Measurements from ENCODE around the gene TFEB. TPM values are rescaled to one million over a fixed set of nuclear protein-coding genes. Genes with fewer than 3 reads are reported as not detected.

TFEB gene
- total RNA-seq, 2 experiments from 2014 or later = 14.9 to 15.0 TPM

GRCh38 chr6:41655176-41655575 is 80.2 kb downstream of the TFEB start:
- ChIA-PET CTCF (no interaction called here), POLR2A (no interaction called here)
- DNase-seq = no peak
- Mint-ChIP-seq H3K27me3 (peaks cover 14% of the 10 kb centered on the region), H3K9me3 (no peaks in the 10 kb centered on the region), H3K4me1 (no peaks in the 10 kb centered on the region), H3K4me3 (no peak overlapping the region), H3K27ac (no peak overlapping the region), H3K36me3 (ENCODE audit: low read depth) (no peaks in the 10 kb centered on the region)

- Mint-ChIP-seq H3K27ac (no peak overlapping the region), H3K9me3 (no peaks in the 10 kb centered on the region), H3K4me3 (no peak overlapping the region), H3K27me3 (peaks cover 14% of the 10 kb centered on the region), H3K36me3 (ENCODE audit: low read depth) (no peaks in the 10 kb centered on the region), H3K4me1 (no peaks in the 10 kb centered on the region)
- DNase-seq = no peak
- CTCF ChIA-PET = no interaction called here
- POLR2A ChIA-PET = no interaction called here
Measured at GRCh38 chr6:41654698-41655151, 80.7 kb downstream of the TFEB start.

DNA sequence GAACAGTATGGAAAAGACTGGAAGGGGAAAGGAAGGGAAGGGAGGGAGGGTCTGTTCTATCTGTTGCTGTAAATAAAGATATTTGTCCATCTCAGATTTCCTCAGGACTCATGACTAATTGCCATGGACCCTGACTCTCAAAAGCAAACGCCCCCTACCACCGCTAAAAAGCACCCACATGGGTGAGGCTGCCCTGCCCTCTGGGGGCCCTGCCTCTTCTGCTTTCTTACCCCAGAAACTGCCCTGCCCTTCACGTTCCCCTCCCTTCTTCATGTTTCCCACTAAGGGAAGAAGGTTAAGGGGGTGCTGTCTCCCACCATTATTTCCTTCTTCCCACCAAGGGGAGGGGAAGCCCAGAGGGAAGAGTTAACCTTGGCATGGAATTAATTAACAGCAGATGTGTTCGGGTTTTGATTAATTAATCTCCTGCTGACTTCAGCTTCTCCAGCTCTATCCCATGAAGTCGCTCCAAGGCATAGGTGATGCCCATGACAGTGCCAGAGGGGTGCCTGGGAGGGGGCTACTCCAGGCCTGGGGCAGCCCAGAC is 81.2 kb downstream of the TFEB start:
- ChIA-PET CTCF (no interaction called here), POLR2A (no interaction called here)
- DNase-seq = no peak
- no peak overlapping the region for H3K27ac Mint-ChIP-seq
- no peaks in the 10 kb centered on the region for H3K9me3 Mint-ChIP-seq
- no peaks in the 10 kb centered on the region for H3K4me1 Mint-ChIP-seq
- peaks cover 14% of the 10 kb centered on the region for H3K27me3 Mint-ChIP-seq
- no peak overlapping the region for H3K4me3 Mint-ChIP-seq
- H3K36me3 Mint-ChIP-seq (ENCODE audit: low read depth) = no peaks in the 10 kb centered on the region

GRCh38 chr6:41653691-41654090 is 81.7 kb downstream of the TFEB start:
- Mint-ChIP-seq H3K9me3 (no peaks in the 10 kb centered on the region), H3K4me1 (no peaks in the 10 kb centered on the region), H3K36me3 (ENCODE audit: low read depth) (no peaks in the 10 kb centered on the region), H3K27ac (no peak overlapping the region), H3K4me3 (no peak overlapping the region), H3K27me3 (peaks cover 11% of the 10 kb centered on the region)
- ChIA-PET CTCF (no interaction called here), POLR2A (no interaction called here)
- DNase-seq = no peak

GRCh38 chr6:41652866-41653652 is 82.3 kb downstream of the TFEB start:
- peaks cover 7% of the 10 kb centered on the region for H3K27me3 Mint-ChIP-seq
- H3K4me3 Mint-ChIP-seq = no peak overlapping the region
- H3K4me1 Mint-ChIP-seq = no peaks in the 10 kb centered on the region
- ChIA-PET POLR2A (no interaction called here), CTCF (no interaction called here)
- DNase-seq = no peak
- H3K9me3 Mint-ChIP-seq = no peaks in the 10 kb centered on the region
- no peaks in the 10 kb centered on the region for H3K36me3 Mint-ChIP-seq (ENCODE audit: low read depth)
- no peak overlapping the region for H3K27ac Mint-ChIP-seq

DNA sequence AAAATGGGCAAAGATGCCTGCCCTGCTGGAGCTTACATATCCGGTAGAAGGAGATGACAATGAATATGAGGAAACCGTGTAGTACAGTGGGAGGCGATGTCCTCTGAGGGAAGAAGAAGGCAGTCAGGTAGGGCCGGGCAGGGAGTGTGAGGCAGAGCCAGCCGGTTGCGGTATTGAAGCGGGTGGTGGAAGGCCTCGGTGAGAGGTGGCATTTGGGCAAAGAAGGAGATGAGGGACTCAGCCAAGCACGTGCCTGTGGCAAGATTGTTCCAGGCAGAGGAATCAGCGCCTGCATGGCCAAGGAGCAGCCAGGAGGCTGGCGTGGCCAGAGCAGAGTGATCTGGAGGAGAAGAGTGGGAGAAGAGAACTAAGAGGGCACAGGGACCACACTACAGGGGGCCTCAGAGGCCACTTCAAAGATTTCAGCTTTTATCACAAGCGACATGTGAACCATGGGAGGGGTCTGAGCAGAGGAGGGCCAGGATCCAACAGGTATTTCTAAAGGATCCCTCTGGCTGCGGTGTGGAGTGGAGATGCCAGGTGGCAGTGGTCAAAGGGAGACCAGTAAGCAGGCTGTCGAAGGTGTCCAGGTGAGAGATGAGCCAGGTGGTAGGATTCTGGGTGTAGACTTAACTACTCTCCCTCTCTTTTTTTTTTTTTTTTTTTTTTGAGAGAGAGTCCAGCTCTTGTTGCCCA is 83.3 kb downstream of the TFEB start:
- CTCF ChIA-PET = no interaction called here
- POLR2A ChIA-PET = no interaction called here

DNA sequence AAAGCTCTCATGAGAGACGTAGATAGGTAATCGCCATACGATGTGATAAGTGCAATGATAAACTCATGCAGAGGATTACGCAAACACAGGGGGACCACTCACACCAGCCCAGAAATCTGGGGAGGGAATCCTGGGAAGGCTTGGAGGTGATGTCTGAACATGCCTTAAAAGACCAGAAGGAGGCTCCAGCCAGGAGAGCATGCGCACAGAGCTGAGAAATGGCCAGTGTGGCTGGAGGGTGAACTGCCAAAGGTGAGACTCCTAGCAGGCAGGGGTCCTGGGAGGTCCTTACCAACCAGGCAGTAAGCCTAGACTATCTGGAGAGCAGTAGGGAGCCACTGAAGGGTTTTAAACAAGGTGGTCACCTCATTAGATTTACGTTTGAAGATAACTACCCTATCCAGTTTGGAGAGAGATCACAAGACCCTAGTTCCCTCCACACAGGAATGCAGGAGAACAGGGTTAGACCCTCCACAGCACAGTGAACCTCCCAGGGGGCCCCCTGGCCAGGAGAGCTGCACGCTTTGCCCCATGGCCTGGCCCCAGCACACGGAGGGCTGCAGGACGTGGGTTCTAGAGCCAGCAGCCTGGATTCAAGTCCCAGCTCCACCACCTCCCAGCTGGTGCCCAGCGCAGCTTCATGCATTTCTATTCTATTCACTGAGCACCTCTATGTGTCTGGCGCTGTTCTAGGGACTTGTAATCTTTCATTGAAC is 84.0 kb downstream of the TFEB start:
- POLR2A ChIA-PET = no interaction called here
- H3K4me3 Mint-ChIP-seq = no peak overlapping the region
- H3K27me3 Mint-ChIP-seq = peaks cover 7% of the 10 kb centered on the region
- no peak overlapping the region for H3K27ac Mint-ChIP-seq
- no peak for DNase-seq
- no peaks in the 10 kb centered on the region for H3K36me3 Mint-ChIP-seq (ENCODE audit: low read depth)
- no peaks in the 10 kb centered on the region for H3K4me1 Mint-ChIP-seq
- no peaks in the 10 kb centered on the region for H3K9me3 Mint-ChIP-seq
- CTCF ChIA-PET = no interaction called here

More for the DNA sequence above, 83.3 kb downstream of the TFEB start:
- H3K4me1 Mint-ChIP-seq = no peaks in the 10 kb centered on the region
- DNase-seq = no peak
- H3K9me3 Mint-ChIP-seq = no peaks in the 10 kb centered on the region
- H3K4me3 Mint-ChIP-seq = no peak overlapping the region
- no peaks in the 10 kb centered on the region for H3K36me3 Mint-ChIP-seq (ENCODE audit: low read depth)
- peaks cover 7% of the 10 kb centered on the region for H3K27me3 Mint-ChIP-seq
- H3K27ac Mint-ChIP-seq = no peak overlapping the region

GRCh38 chr6:41650120-41650519 is 85.3 kb downstream of the TFEB start:
- Mint-ChIP-seq H3K9me3 (no peaks in the 10 kb centered on the region), H3K4me1 (no peaks in the 10 kb centered on the region), H3K27ac (no peak overlapping the region), H3K36me3 (ENCODE audit: low read depth) (no peaks in the 10 kb centered on the region), H3K4me3 (no peak overlapping the region), H3K27me3 (peaks cover 6% of the 10 kb centered on the region)
- no peak for DNase-seq
- CTCF ChIA-PET = no interaction called here
- POLR2A ChIA-PET = no interaction called here

DNA sequence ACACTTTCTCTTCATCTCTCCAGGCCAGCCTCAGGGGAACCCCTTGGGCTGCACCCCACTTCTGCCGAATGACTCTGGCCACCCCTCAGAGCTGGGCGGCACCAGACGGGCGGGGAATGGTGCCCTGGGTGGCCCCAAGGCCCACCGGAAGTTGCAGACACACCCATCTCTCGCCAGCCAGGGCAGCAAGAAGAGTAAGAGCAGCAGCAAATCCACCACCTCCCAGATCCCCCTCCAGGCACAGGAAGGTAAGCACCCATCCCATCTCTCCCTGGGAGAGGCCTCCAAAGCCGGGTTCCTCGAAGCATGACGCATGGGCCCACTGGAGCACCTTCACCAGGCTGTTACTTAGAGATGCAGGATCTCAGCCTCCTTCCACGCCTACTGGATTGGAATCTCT is 85.8 kb downstream of the TFEB start:
- no peaks in the 10 kb centered on the region for H3K36me3 Mint-ChIP-seq (ENCODE audit: low read depth)
- no peaks in the 10 kb centered on the region for H3K9me3 Mint-ChIP-seq
- H3K27ac Mint-ChIP-seq = no peak overlapping the region
- ChIA-PET POLR2A (no interaction called here), CTCF (no interaction called here)
- H3K4me3 Mint-ChIP-seq = no peak overlapping the region
- H3K27me3 Mint-ChIP-seq = peaks cover 8% of the 10 kb centered on the region
- no peak for DNase-seq
- no peaks in the 10 kb centered on the region for H3K4me1 Mint-ChIP-seq

DNA sequence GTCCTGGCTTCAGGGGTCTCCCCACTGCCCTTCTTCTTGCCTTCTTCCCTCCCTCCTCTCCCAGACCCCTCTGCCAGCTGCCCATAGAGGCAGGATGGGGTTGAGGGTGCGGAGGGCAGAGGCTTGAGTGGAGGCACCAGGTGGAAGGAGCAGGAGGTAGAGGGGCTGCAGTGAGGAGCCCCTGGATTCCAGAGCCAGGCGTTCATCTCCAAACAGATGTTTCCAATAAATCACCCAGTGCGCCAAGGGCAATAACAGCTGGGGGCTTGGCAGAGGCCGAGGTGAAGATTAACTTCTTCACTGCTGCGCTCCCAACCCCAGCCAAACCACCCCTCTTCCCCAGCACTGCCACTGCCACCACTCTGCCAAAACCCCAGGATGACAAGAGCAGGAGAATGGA is 86.5 kb downstream of the TFEB start:
- no peak for DNase-seq
- ChIA-PET POLR2A (no interaction called here), CTCF (no interaction called here)
- Mint-ChIP-seq H3K4me3 (no peak overlapping the region), H3K27ac (no peak overlapping the region), H3K4me1 (no peaks in the 10 kb centered on the region), H3K27me3 (peaks cover 10% of the 10 kb centered on the region), H3K9me3 (no peaks in the 10 kb centered on the region), H3K36me3 (ENCODE audit: low read depth) (no peaks in the 10 kb centered on the region)

- peaks cover 10% of the 10 kb centered on the region for H3K27me3 Mint-ChIP-seq
- ChIA-PET CTCF (interaction anchor here (0.8 to 1.4 kb wide), 2 partner anchors 35 to 41 kb away, joined by 3 to 8 read pairs; no protein-coding TSS in a partner anchor), POLR2A (no interaction called here)
- H3K4me3 Mint-ChIP-seq = no peak overlapping the region
- no peaks in the 10 kb centered on the region for H3K9me3 Mint-ChIP-seq
- no peaks in the 10 kb centered on the region for H3K4me1 Mint-ChIP-seq
- no peak for DNase-seq
- H3K36me3 Mint-ChIP-seq (ENCODE audit: low read depth) = no peaks in the 10 kb centered on the region
- no peak overlapping the region for H3K27ac Mint-ChIP-seq
Measured at GRCh38 chr6:41648070-41648585, 87.3 kb downstream of the TFEB start.

GRCh38 chr6:41647061-41647511 is 88.3 kb downstream of the TFEB start:
- DNase-seq = no peak
- H3K9me3 Mint-ChIP-seq = no peaks in the 10 kb centered on the region
- H3K36me3 Mint-ChIP-seq (ENCODE audit: low read depth) = no peaks in the 10 kb centered on the region
- peaks cover 17% of the 10 kb centered on the region for H3K27me3 Mint-ChIP-seq
- no peak overlapping the region for H3K27ac Mint-ChIP-seq
- H3K4me3 Mint-ChIP-seq = no peak overlapping the region
- H3K4me1 Mint-ChIP-seq = no peaks in the 10 kb centered on the region
- CTCF ChIA-PET = interaction anchor here (0.8 to 0.9 kb wide), 2 partner anchors 36 to 42 kb away, joined by 4 to 8 read pairs; no protein-coding TSS in a partner anchor
- POLR2A ChIA-PET = no interaction called here

Data from activated CD4-positive, alpha-beta memory T cell treated with anti-CD3 and anti-CD28 coated beads, Interleukin-2, amount 10 ng/mL, durations not matched to agents 7 days and 5 days (primary cell).